ENCODE data around the gene PACSIN1. TPM values are rescaled to one million over a fixed set of nuclear protein-coding genes. Genes with fewer than 3 reads are reported as not detected.

Gene PACSIN1
- total RNA-seq, 1 donor from 2014 or later, result not detected

DNA sequence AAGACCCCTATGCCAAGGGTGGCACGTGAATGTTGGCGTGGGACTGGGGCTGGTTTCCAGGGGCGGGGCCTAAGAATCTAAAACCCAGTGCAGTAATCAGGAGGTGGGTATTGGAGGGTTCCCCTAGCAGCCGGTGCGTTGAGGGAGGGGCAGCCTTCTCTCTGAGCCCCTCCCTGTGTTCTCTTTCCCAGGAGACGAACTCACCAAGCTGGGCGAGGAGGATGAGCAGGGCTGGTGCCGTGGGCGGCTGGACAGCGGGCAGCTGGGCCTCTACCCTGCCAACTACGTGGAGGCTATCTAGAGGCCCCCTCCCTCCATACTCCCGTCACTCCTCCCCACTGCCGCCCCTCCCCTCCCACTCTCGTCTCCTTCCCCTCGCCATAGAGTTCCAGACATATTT is 66.4 kb downstream of the PACSIN1 start:
- no peak overlapping the region for H3K4me3 ChIP-seq
- TF ChIP-seq, protein P1, sequence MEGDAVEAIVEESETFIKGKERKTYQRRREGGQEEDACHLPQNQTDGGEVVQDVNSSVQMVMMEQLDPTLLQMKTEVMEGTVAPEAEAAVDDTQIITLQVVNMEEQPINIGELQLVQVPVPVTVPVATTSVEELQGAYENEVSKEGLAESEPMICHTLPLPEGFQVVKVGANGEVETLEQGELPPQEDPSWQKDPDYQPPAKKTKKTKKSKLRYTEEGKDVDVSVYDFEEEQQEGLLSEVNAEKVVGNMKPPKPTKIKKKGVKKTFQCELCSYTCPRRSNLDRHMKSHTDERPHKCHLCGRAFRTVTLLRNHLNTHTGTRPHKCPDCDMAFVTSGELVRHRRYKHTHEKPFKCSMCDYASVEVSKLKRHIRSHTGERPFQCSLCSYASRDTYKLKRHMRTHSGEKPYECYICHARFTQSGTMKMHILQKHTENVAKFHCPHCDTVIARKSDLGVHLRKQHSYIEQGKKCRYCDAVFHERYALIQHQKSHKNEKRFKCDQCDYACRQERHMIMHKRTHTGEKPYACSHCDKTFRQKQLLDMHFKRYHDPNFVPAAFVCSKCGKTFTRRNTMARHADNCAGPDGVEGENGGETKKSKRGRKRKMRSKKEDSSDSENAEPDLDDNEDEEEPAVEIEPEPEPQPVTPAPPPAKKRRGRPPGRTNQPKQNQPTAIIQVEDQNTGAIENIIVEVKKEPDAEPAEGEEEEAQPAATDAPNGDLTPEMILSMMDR (IDR thresholded peaks at IDR 0.05), result no peak
- intact Hi-C loops (cut with DNase I), result no loop called here
- no peaks in the 10 kb centered on the region for H3K36me3 ChIP-seq
- ATAC-seq (no peak), DNase-seq (no peak)
- no peaks in the 10 kb centered on the region for H3K27me3 ChIP-seq (ENCODE audit: low read depth)
- no peak overlapping the region for H3K27ac ChIP-seq
- no peaks in the 10 kb centered on the region for H3K9me3 ChIP-seq
- H3K4me1 ChIP-seq, result peaks cover 3% of the 10 kb centered on the region

GRCh38 chr6:34534146-34534545 is 68.3 kb downstream of the PACSIN1 start:
- intact Hi-C loops (cut with DNase I), result no loop called here
- DNase-seq (no peak), ATAC-seq (no peak)
- Histone ChIP-seq H3K36me3 (no peaks in the 10 kb centered on the region), H3K27me3 (ENCODE audit: low read depth) (no peaks in the 10 kb centered on the region), H3K4me1 (no peaks in the 10 kb centered on the region), H3K9me3 (no peaks in the 10 kb centered on the region), H3K27ac (no peak overlapping the region), H3K4me3 (no peak overlapping the region)
- TF ChIP-seq, protein P1 (IDR thresholded peaks at IDR 0.05), result no peak

DNA sequence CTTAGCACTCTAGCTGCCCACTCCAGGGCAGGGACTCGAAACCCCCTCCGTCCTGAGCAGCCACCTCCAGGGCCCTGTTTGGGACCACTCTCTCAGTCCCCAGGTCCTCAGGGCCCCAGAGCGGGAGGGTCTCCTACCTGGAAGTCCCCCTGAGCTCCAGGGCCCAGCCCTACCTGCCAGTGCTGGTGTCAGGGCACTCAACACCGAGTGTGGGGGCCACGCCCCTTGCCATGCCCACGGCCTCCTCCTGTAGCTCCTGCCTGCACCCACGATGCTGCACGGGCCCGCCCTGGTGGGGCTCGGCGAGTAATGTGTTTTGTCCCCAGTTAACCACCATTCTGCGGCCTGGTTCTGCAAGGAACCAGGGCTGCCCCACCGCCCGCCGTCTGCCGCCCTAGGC is 68.8 kb downstream of the PACSIN1 start:
- H3K9me3 ChIP-seq, result no peaks in the 10 kb centered on the region
- intact Hi-C loops (cut with DNase I), result no loop called here
- DNase-seq, result no peak
- H3K4me1 ChIP-seq, result no peaks in the 10 kb centered on the region
- no peak overlapping the region for H3K27ac ChIP-seq
- TF ChIP-seq, protein P1 (IDR thresholded peaks at IDR 0.05), result no peak
- H3K4me3 ChIP-seq, result no peak overlapping the region
- no peak for ATAC-seq
- no peaks in the 10 kb centered on the region for H3K36me3 ChIP-seq
- H3K27me3 ChIP-seq (ENCODE audit: low read depth), result no peaks in the 10 kb centered on the region

- TF ChIP-seq, protein P1 (IDR thresholded peaks at IDR 0.05), result no peak
- intact Hi-C loops (cut with DNase I), result no loop called here
- ATAC-seq, result no peak
- no peak for DNase-seq
- no peak overlapping the region for H3K27ac ChIP-seq
- no peaks in the 10 kb centered on the region for H3K9me3 ChIP-seq
- H3K4me3 ChIP-seq, result no peak overlapping the region
- H3K27me3 ChIP-seq (ENCODE audit: low read depth), result no peaks in the 10 kb centered on the region
- H3K36me3 ChIP-seq, result no peaks in the 10 kb centered on the region
- H3K4me1 ChIP-seq, result no peaks in the 10 kb centered on the region
Measured at GRCh38 chr6:34535199-34535598, 69.3 kb downstream of the PACSIN1 start.

- H3K27ac ChIP-seq, result no peak overlapping the region
- H3K9me3 ChIP-seq, result no peaks in the 10 kb centered on the region
- no peak overlapping the region for H3K4me3 ChIP-seq
- ATAC-seq (no peak), DNase-seq (no peak)
- intact Hi-C loops (cut with DNase I), result no loop called here
- no peaks in the 10 kb centered on the region for H3K4me1 ChIP-seq
- H3K36me3 ChIP-seq, result no peaks in the 10 kb centered on the region
- TF ChIP-seq, protein P1 (IDR thresholded peaks at IDR 0.05), result no peak
- H3K27me3 ChIP-seq (ENCODE audit: low read depth), result no peaks in the 10 kb centered on the region
Measured at GRCh38 chr6:34535646-34536045, 69.8 kb downstream of the PACSIN1 start.

Measured in lower lobe of right lung (tissue), 2 donors.